H1 (cell line): ENCODE results near the gene VSIG10L. TPM values are rescaled to one million over a fixed set of nuclear protein-coding genes. Genes with fewer than 3 reads are reported as not detected.

Experiments used
- CTCF ChIA-PET: fragments of 300-600 bp; sonication (Branson Sonifier 250); formaldehyde crosslinking; loops from one replicate; lab custom pipeline; 2021; ENCODE audit not compliant: partially characterized antibody; lab: Charles Lee
- POLR2A ChIA-PET: fragments of 300-600 bp; sonication (Branson Sonifier 250); formaldehyde crosslinking; loops from one replicate; lab custom pipeline; 2021; ENCODE audit warnings: inconsistent platforms; ENCODE audit not compliant: partially characterized antibody; lab: Charles Lee
- DNase-seq, 2 experiments: peaks; one replicate each; pipeline versions ENCODE4 v3.0.0 to v3.0.0-alpha.2; 2010 to 2022; ENCODE audit warnings: low spot score in 2 of 2, low read depth in 1 of 2, mixed read lengths in 1 of 2
- FAIRE-seq: peaks from 2 replicates; lab custom pipeline; 2011; peaks lifted over from hg19 to GRCh38; lab: Jason Lieb, UNC
- H2AFZ ChIP-seq: 2 replicates; pipeline ENCODE4 v1.8.1; 2012; ENCODE audit warnings: low read length, inconsistent platforms
- H2AK5ac ChIP-seq: 2 replicates; pipeline ENCODE4 v1.6.1; 2013; ENCODE audit warnings: low read depth, low read length
- H2BK120ac ChIP-seq: replicated peaks from 2 replicates; pipeline ENCODE3; 2013; ENCODE audit warnings: low read depth, low read length, inconsistent platforms
- H2BK12ac ChIP-seq: 2 replicates; pipeline ENCODE4 v1.6.1; 2013; ENCODE audit warnings: low read depth, low read length
- H2BK15ac ChIP-seq: 2 replicates; pipeline ENCODE4 v1.6.1; 2013; ENCODE audit warnings: low read length
- H2BK20ac ChIP-seq: 2 replicates; pipeline ENCODE4 v1.6.1; 2013; ENCODE audit warnings: low read length
- H2BK5ac ChIP-seq: 2 replicates; pipeline ENCODE4 v1.6.1; 2013; ENCODE audit warnings: low read depth, low read length
- H3K14ac ChIP-seq: 2 replicates; pipeline ENCODE4 v1.6.1; 2013; ENCODE audit warnings: inconsistent platforms; ENCODE audit not compliant: insufficient read length
- H3K18ac ChIP-seq: 2 replicates; pipeline ENCODE4 v1.6.1; 2013; ENCODE audit warnings: low read length; ENCODE audit errors: extremely low read depth
- H3K23ac ChIP-seq: 2 replicates; pipeline ENCODE4 v1.6.1; 2013; ENCODE audit warnings: inconsistent platforms; ENCODE audit not compliant: insufficient read length
- H3K23me2 ChIP-seq: 2 replicates; pipeline ENCODE4 v1.6.1; 2013; ENCODE audit warnings: low read depth, low read length
- H3K27ac ChIP-seq: 2 replicates; pipeline ENCODE4 v1.6.1; 2011; ENCODE audit warnings: low read depth, low read length, inconsistent platforms
- H3K27me3 ChIP-seq, 4 experiments: replicated peaks in 1 of 4; 1 replicate in 1 of 4; 2 replicates in 3 of 4; pipeline versions ENCODE4 v1.6.1 to v1.8.1; 2011 to 2013; ENCODE audit warnings: low read length in 3 of 4, mild to moderate bottlenecking in 3 of 4, inconsistent platforms in 2 of 4, mixed read lengths in 2 of 4, moderate library complexity in 1 of 4; ENCODE audit not compliant: control insufficient read depth in 3 of 4, insufficient read depth in 3 of 4; ENCODE audit errors: extremely low read depth in 1 of 4
- H3K36me3 ChIP-seq, 4 experiments: 2 replicates each; pipeline versions ENCODE4 v1.6.1 to v1.8.1; 2011 to 2013; ENCODE audit warnings: mild to moderate bottlenecking in 4 of 4, low read length in 3 of 4, moderate library complexity in 2 of 4, control low read depth in 1 of 4, inconsistent platforms in 1 of 4; ENCODE audit not compliant: insufficient read depth in 4 of 4, control insufficient read depth in 2 of 4
- H3K4ac ChIP-seq: replicated peaks from 2 replicates; pipeline ENCODE3; 2013; ENCODE audit warnings: low read length, low read depth, mixed read lengths, inconsistent platforms; ENCODE audit not compliant: insufficient read length
- H3K4me1 ChIP-seq, 4 experiments: replicated peaks in 1 of 4; 1 replicate in 1 of 4; 2 replicates in 3 of 4; pipeline versions ENCODE4 v1.6.1 to v1.8.1; 2011 to 2013; ENCODE audit warnings: low read length in 3 of 4, inconsistent platforms in 2 of 4, mixed read lengths in 1 of 4; ENCODE audit not compliant: insufficient read depth in 4 of 4, control insufficient read depth in 3 of 4
- H3K4me2 ChIP-seq, 2 experiments: 2 replicates each; pipeline versions ENCODE4 v1.6.1 to v1.8.1; 2011 to 2013; ENCODE audit warnings: low read depth in 2 of 2, low read length in 2 of 2, control low read depth in 1 of 2, inconsistent platforms in 1 of 2, mild to moderate bottlenecking in 1 of 2; ENCODE audit not compliant: insufficient read depth in 1 of 2
- H3K4me3 ChIP-seq, 4 experiments: fragments of 200-600, 300-600 bp in 1 of 4; sonication (generic), shearing (Covaris generic), sonication (Bioruptor Twin) in 1 of 4; 2 replicates each; pipeline versions ENCODE4 v1.5.1 to v1.8.1; 2011 to 2016; ENCODE audit warnings: low read length in 4 of 4, low read depth in 3 of 4, control low read depth in 2 of 4, inconsistent platforms in 2 of 4, mild to moderate bottlenecking in 2 of 4, mixed read lengths in 1 of 4, moderate library complexity in 1 of 4; ENCODE audit not compliant: insufficient read depth in 2 of 4; ENCODE audit errors: extremely low read depth in 1 of 4
- H3K56ac ChIP-seq: replicated peaks from 2 replicates; pipeline ENCODE3; 2013; ENCODE audit warnings: low read depth, mild to moderate bottlenecking, mixed read lengths, low read length, inconsistent platforms; ENCODE audit not compliant: insufficient read length
- H3K79me1 ChIP-seq: 2 replicates; pipeline ENCODE4 v1.6.1; 2013; ENCODE audit warnings: low read depth, low read length, control low read depth
- H3K79me2 ChIP-seq, 2 experiments: 2 replicates each; pipeline versions ENCODE4 v1.6.1 to v1.8.1; 2012 to 2013; ENCODE audit warnings: low read length in 2 of 2, mild to moderate bottlenecking in 2 of 2, inconsistent platforms in 1 of 2; ENCODE audit not compliant: insufficient read depth in 2 of 2, control insufficient read depth in 1 of 2
- H3K9ac ChIP-seq, 4 experiments: replicated peaks in 1 of 4; 1 replicate in 1 of 4; 2 replicates in 3 of 4; pipeline versions ENCODE4 v1.6.1 to v1.8.1; 2011 to 2013; ENCODE audit warnings: low read depth in 3 of 4, low read length in 3 of 4, control low read depth in 2 of 4, mild to moderate bottlenecking in 2 of 4, moderate library complexity in 2 of 4, inconsistent platforms in 1 of 4; ENCODE audit errors: extremely low read depth in 1 of 4
- H3K9me3 ChIP-seq, 2 experiments: 2 replicates each; pipeline versions ENCODE4 v1.6.1 to v1.8.1; 2012 to 2013; ENCODE audit warnings: mild to moderate bottlenecking in 2 of 2, moderate library complexity in 2 of 2, control low read depth in 1 of 2, inconsistent platforms in 1 of 2, low read depth in 1 of 2, low read length in 1 of 2, mixed read lengths in 1 of 2; ENCODE audit not compliant: insufficient read depth in 2 of 2
- H4K20me1 ChIP-seq, 2 experiments: replicated peaks in 1 of 2; 2 replicates each; pipeline versions ENCODE3 to v1.8.1; 2011 to 2013; ENCODE audit warnings: inconsistent platforms in 2 of 2, low read length in 2 of 2, mild to moderate bottlenecking in 1 of 2; ENCODE audit not compliant: insufficient read depth in 2 of 2, control insufficient read depth in 1 of 2
- H4K5ac ChIP-seq: 2 replicates; pipeline ENCODE4 v1.6.1; 2013; ENCODE audit warnings: low read length, low read depth, mixed read lengths, inconsistent platforms; ENCODE audit not compliant: insufficient read length
- H4K8ac ChIP-seq: 2 replicates; pipeline ENCODE4 v1.8.0; 2013; ENCODE audit warnings: mild to moderate bottlenecking, moderate library complexity, low read length, inconsistent platforms; ENCODE audit not compliant: insufficient read depth; ENCODE audit errors: extremely low read depth
- H4K91ac ChIP-seq: replicated peaks from 2 replicates; pipeline ENCODE3; 2013; ENCODE audit warnings: low read length, mixed read lengths, inconsistent platforms; ENCODE audit not compliant: insufficient read length
- CBX5 ChIP-seq: fragments of 300-800, 300-1000 bp; sonication (generic); IDR thresholded peaks from 2 replicates; pipeline ENCODE4 v1.7.1; 2016; ENCODE audit warnings: antibody characterized with exemption, low read length, low read depth
- CTCF ChIP-seq, 3 experiments: IDR thresholded peaks; 1 replicate in 2 of 3; 2 replicates in 1 of 3; pipeline versions ENCODE4 v1.5.1 to v1.6.1; 2011; ENCODE audit warnings: low read length in 3 of 3, mild to moderate bottlenecking in 3 of 3, inconsistent platforms in 2 of 3, low read depth in 1 of 3, moderate library complexity in 1 of 3; ENCODE audit not compliant: insufficient read depth in 1 of 3; ENCODE audit errors: control extremely low read depth in 1 of 3
- EZH2 ChIP-seq: fragments of 200-600 bp; sonication (generic); IDR thresholded peaks from 2 replicates; pipeline ENCODE4 v1.7.1; 2012; ENCODE audit warnings: low read depth, mild to moderate bottlenecking, moderate library complexity, low read length, inconsistent platforms; ENCODE audit not compliant: severe bottlenecking
- NRF1 ChIP-seq: IDR thresholded peaks from 2 replicates; pipeline ENCODE4 v1.6.1; 2011; ENCODE audit warnings: mild to moderate bottlenecking, low read depth, low read length, improper control_type of control experiment
- SP2 ChIP-seq: IDR thresholded peaks from 2 replicates; pipeline ENCODE4 v1.6.1; 2012; ENCODE audit warnings: mild to moderate bottlenecking, low read length, inconsistent platforms
- WGBS, 2 experiments: shearing (Covaris generic) in 1 of 2; methylation state at CpG; one replicate each; pipeline versions ENCODE4 v1.1.6 to v1.1.7; 2013 to 2015; ENCODE audit warnings: low lambda C conversion rate in 2 of 2, mixed read lengths in 2 of 2, inconsistent platforms in 1 of 2, low coverage in 1 of 2, missing lambda C conversion rate in 1 of 2; ENCODE audit not compliant: insufficient replicate concordance in 2 of 2, insufficient coverage in 1 of 2, insufficient read length in 1 of 2; ENCODE audit errors: extremely low coverage in 1 of 2, missing lambda C conversion rate in 1 of 2; 5-methylcytosine and 5-hydroxymethylcytosine counted together
- polyA plus RNA-seq, 7 experiments: library from polyadenylated mRNA; depleted of rRNA in 3 of 7; stranded (reverse) in 5 of 7; unstranded in 2 of 7; fragments of >200 nt in 5 of 7; fragments of 200-250 nt in 2 of 7; gene quantifications; 1 replicate in 5 of 7; 2 replicates in 1 of 7; 4 replicates in 1 of 7; pipeline versions ENCODE4 v1.2.1 to v1.2.3, GENCODE V29; 2011 to 2013; ENCODE audit warnings: missing spikeins in 2 of 7, mixed read lengths in 2 of 7
- total RNA-seq: library from RNA; stranded (reverse); fragmentation: NEBNext Ultra II Directional; extraction: Animal tissue kit (Norgen Biotek cat#: 25700); gene quantifications from 2 replicates; pipeline ENCODE4 v1.2.1, GENCODE V29; 2021

The VSIG10L gene
- total and polyA plus RNA-seq, 2 of the 8 experiments (the other 6 are each of a cell fraction or from before 2014, with no cell fraction given) = 10.3 to 10.4 TPM

DNA sequence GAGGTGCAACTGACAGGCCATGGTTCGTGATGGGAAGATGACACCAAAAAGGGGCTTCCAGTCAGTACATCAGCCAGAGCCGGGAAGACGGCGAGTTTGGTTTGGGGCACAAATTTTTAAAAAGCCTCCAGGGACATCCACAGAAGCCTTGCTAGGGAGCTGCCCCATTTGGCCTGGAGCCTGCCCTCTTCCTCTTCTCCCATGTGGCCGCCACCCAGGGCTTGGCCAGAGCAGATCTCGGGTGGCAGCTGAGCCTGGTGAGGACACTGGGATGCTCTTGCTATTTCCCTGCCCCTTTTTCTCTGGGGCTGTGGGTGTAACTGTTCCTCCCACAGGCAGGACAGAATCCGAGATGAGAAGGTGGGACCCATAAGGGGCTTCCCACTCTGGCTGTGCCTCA, 16.0 kb upstream of the VSIG10L start:
- WGBS, 2 experiments = 91% methylated on average over 7 of the region's 7 CpGs; no CpG with 5 or more reads in 1 of the 2 experiments

More for the DNA sequence above, 16.0 kb upstream of the VSIG10L start:
- no peak overlapping the region for H4K8ac ChIP-seq
- POLR2A ChIA-PET = no interaction called here
- peaks cover 5 to 9% (median 7%) of the 10 kb centered on the region in 4 experiments for H3K4me1 ChIP-seq
- H2BK5ac ChIP-seq = no peak overlapping the region
- no peaks in the 10 kb centered on the region for H4K20me1 ChIP-seq
- H4K5ac ChIP-seq = no peak overlapping the region
- no peaks in the 10 kb centered on the region for H3K27me3 ChIP-seq
- H2BK15ac ChIP-seq = no peak overlapping the region
- no peak overlapping the region for H3K18ac ChIP-seq
- FAIRE-seq (no peak), DNase-seq (no peak)
- no peak overlapping the region for H3K4me3 ChIP-seq
- H3K79me1 ChIP-seq = no peaks in the 10 kb centered on the region
- no peaks in the 10 kb centered on the region for H3K36me3 ChIP-seq
- H2AFZ ChIP-seq = no peak overlapping the region
- H3K23ac ChIP-seq = no peak overlapping the region
- H3K79me2 ChIP-seq = no peaks in the 10 kb centered on the region
- TF ChIP-seq SP2 (no peak), CBX5 (no peak), EZH2 (no peak), NRF1 (no peak), CTCF (IDR thresholded peaks at IDR 0.05; ENCODE audit: control extremely low read depth in 1 of 3, insufficient read depth in 1 of 3, low read depth in 1 of 3, low read length in 3 of 3) (no peak)
- H3K9ac ChIP-seq = no peak overlapping the region
- no peak overlapping the region for H3K56ac ChIP-seq
- no peaks in the 10 kb centered on the region for H3K23me2 ChIP-seq
- H3K9me3 ChIP-seq = no peaks in the 10 kb centered on the region
- no peak overlapping the region for H3K4ac ChIP-seq
- H2AK5ac ChIP-seq = no peak overlapping the region
- no peak overlapping the region for H2BK12ac ChIP-seq
- no peak overlapping the region for H2BK120ac ChIP-seq
- H3K14ac ChIP-seq = no peak overlapping the region
- H3K27ac ChIP-seq = no peak overlapping the region
- no peak overlapping the region for H4K91ac ChIP-seq
- CTCF ChIA-PET = no interaction called here
- H2BK20ac ChIP-seq = no peak overlapping the region
- no peak overlapping the region for H3K4me2 ChIP-seq
